Measurements from ENCODE around the gene CCDC60. TPM values are rescaled to one million over a fixed set of nuclear protein-coding genes. Genes with fewer than 3 reads are reported as not detected.

Gene CCDC60
- total RNA-seq, 4 donors from 2014 or later = not detected

DNA sequence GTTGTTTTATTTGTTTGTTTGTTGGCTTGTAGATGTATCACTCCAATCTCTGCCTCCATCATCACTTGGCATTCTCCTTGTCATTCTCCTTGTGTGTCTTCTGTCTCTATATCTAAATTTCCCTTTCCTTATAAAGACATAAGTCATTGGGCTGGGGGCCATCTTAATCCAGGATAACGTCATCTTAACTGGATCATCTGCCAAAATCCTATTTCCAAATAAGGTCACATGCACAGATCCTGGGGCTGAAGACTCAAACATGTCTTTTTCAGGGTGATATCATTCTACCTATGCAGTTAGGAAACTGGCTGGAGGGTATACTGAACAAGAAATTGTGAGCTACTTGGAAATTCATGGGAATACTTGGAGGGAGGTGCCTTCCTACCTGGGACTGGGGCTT lies 8.7 kb upstream of the CCDC60 start:
- DNase-seq (ENCODE audit: extremely low spot score) = no peak
- intact Hi-C loops (cut with DNase I) = loop anchor here (5.0 to 10.0 kb wide), 3 partner anchors 41 to 149 kb away; partner anchors contain the start of gene HSPB8
- 19% methylated on average over 1 of the region's 1 CpG for WGBS
- peaks cover 0 to 5% (median 0%) of the 10 kb centered on the region in 4 donors for H3K9me3 ChIP-seq
- H3K27me3 ChIP-seq = no peaks in the 10 kb centered on the region
- no peaks in the 10 kb centered on the region for H3K36me3 ChIP-seq
- peaks cover 12 to 45% (median 41%) of the 10 kb centered on the region in 4 donors for H3K4me1 ChIP-seq
- no peak for TF ChIP-seq POLR2A (IDR thresholded peaks at IDR 0.05; ENCODE audit: low read depth)
- no peak for TF ChIP-seq EP300 (IDR thresholded peaks at IDR 0.05)
- TF ChIP-seq, protein P1, sequence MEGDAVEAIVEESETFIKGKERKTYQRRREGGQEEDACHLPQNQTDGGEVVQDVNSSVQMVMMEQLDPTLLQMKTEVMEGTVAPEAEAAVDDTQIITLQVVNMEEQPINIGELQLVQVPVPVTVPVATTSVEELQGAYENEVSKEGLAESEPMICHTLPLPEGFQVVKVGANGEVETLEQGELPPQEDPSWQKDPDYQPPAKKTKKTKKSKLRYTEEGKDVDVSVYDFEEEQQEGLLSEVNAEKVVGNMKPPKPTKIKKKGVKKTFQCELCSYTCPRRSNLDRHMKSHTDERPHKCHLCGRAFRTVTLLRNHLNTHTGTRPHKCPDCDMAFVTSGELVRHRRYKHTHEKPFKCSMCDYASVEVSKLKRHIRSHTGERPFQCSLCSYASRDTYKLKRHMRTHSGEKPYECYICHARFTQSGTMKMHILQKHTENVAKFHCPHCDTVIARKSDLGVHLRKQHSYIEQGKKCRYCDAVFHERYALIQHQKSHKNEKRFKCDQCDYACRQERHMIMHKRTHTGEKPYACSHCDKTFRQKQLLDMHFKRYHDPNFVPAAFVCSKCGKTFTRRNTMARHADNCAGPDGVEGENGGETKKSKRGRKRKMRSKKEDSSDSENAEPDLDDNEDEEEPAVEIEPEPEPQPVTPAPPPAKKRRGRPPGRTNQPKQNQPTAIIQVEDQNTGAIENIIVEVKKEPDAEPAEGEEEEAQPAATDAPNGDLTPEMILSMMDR (IDR thresholded peaks at IDR 0.05) = no peak
- H3K27ac ChIP-seq (replicated peaks in 1 of 4) = peak overlapping the region; percentile 79 to 84 (median 82)
- no peak overlapping the region for H3K4me3 ChIP-seq

DNA sequence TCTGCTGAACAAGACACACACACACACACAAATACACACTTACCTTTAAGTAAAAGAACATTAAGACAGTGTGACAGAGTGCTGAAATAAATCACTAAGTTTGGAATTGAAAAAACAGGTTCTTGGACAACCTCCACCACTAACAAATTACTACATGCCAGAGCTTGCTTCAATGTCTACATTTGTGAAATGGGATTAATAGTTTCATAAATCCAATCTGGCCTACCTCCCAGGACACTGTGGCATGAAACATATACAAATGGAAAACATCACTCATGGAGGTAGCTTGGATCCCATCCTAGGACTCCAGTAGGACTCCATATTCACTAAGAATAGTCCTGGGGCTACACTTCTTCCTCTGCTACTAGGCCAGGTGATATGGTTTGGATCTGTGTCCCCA lies 8.2 kb upstream of the CCDC60 start:
- H3K4me1 ChIP-seq = peaks cover 12 to 45% (median 41%) of the 10 kb centered on the region in 4 donors
- H3K27ac ChIP-seq (replicated peaks in 1 of 4) = peak overlapping the region; percentile 79 to 84 (median 82)
- no peak for DNase-seq (ENCODE audit: extremely low spot score)
- H3K4me3 ChIP-seq = no peak overlapping the region
- intact Hi-C loops (cut with DNase I) = loop anchor here (5.0 to 10.0 kb wide), 3 partner anchors 41 to 149 kb away; partner anchors contain the start of gene HSPB8
- no peaks in the 10 kb centered on the region for H3K27me3 ChIP-seq
- no peaks in the 10 kb centered on the region for H3K36me3 ChIP-seq
- TF ChIP-seq, protein P1 (IDR thresholded peaks at IDR 0.05) = no peak
- peak; percentile 48 to 82 for TF ChIP-seq POLR2AphosphoS5 (IDR thresholded peaks at IDR 0.05)
- H3K9me3 ChIP-seq = peaks cover 0 to 5% (median 0%) of the 10 kb centered on the region in 4 donors

DNA sequence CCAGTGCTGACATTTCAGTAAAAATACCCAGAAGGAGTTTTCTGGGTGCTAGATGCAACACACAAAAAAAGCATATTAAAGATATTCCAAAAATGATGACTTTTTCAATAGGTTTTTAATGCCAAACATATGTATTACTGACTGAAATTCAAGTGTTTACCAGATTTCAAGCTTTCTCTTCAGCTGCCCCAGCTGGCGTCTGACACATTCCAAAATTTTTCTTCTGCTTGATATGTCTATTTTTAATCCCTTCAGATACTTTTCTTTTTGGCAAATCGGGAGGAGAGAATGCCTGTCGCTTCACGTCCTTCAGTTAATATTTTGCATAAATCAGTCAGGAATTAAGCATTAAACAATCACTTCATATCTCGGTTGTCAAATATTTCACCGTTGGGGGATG lies 7.1 kb upstream of the CCDC60 start:
- H3K9me3 ChIP-seq = peaks cover 0 to 5% (median 0%) of the 10 kb centered on the region in 4 donors
- DNase-seq (ENCODE audit: extremely low spot score) = no peak
- peaks cover 12 to 41% (median 32%) of the 10 kb centered on the region in 4 donors for H3K4me1 ChIP-seq
- intact Hi-C loops (cut with DNase I) = loop anchor here (5.0 to 10.0 kb wide), 3 partner anchors 40 to 150 kb away; partner anchors contain the start of gene HSPB8
- H3K27ac ChIP-seq (replicated peaks in 1 of 4) = peak overlapping the region; percentile 79 to 84 (median 82)
- TF ChIP-seq, protein P1 (IDR thresholded peaks at IDR 0.05) = no peak
- TF ChIP-seq EP300 (IDR thresholded peaks at IDR 0.05) (no peak), POLR2A (IDR thresholded peaks at IDR 0.05; ENCODE audit: low read depth) (no peak), POLR2AphosphoS5 (IDR thresholded peaks at IDR 0.05) (no peak)
- H3K4me3 ChIP-seq = no peak overlapping the region
- no peaks in the 10 kb centered on the region for H3K27me3 ChIP-seq
- H3K36me3 ChIP-seq = no peaks in the 10 kb centered on the region
- 31% methylated on average over 6 of the region's 6 CpGs for WGBS

DNA sequence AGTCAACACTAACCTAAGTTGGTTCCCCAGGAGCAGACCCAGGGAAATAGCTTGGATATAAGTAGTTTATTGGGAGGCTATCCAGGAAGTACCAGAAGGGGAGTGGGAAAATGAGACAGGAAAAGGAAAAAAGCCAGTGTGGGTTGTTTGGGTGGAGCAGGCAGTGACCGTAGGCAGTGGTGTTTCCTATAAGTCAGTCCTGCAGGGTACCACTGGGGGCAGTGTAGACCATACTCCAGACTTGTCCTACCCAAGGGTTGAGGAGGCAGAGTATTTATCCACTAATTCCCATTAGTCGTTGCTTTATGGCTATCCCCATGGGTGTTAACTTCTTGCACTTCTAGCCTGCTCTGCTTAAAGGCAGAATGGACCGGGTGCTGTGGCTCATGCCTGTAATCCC lies 6.4 kb upstream of the CCDC60 start:
- peaks cover 0 to 4% (median 0%) of the 10 kb centered on the region in 4 donors for H3K9me3 ChIP-seq
- TF ChIP-seq, protein P1 (IDR thresholded peaks at IDR 0.05) = peak; percentile 47 to 57 (median 51)
- TF ChIP-seq POLR2AphosphoS5 (IDR thresholded peaks at IDR 0.05) = no peak
- no peak overlapping the region for H3K4me3 ChIP-seq
- 55% methylated on average over 3 of the region's 3 CpGs for WGBS
- intact Hi-C loops (cut with DNase I) = loop anchor here (2.0 to 10.0 kb wide), 4 partner anchors 39 to 151 kb away; partner anchors contain the start of gene HSPB8
- no peak for DNase-seq (ENCODE audit: extremely low spot score)
- H3K27ac ChIP-seq (replicated peaks in 1 of 4) = peak overlapping the region; percentile 79 to 84 (median 82)
- H3K36me3 ChIP-seq = no peaks in the 10 kb centered on the region
- H3K27me3 ChIP-seq = no peaks in the 10 kb centered on the region
- peaks cover 12 to 35% (median 31%) of the 10 kb centered on the region in 4 donors for H3K4me1 ChIP-seq

Data from esophagus muscularis mucosa (tissue), 4 donors.